Endodermal cell (in vitro differentiated cells): ENCODE measurements around the gene IBTK. TPM values are rescaled to one million over a fixed set of nuclear protein-coding genes. Genes with fewer than 3 reads are reported as not detected.
A peak's percentile ranks its signal among the peaks of the same experiment; 100 is the strongest.

Experiments used
- DNase-seq: peaks from one replicate; pipeline ENCODE4 v3.0.0-alpha.2; 2017
- H3K27ac ChIP-seq: 2 replicates; pipeline ENCODE4 v1.5.1; 2013; ENCODE audit warnings: mild to moderate bottlenecking, low read depth, low read length, moderate library complexity
- H3K27me3 ChIP-seq: 2 replicates; pipeline ENCODE4 v1.6.1; 2013; ENCODE audit warnings: mild to moderate bottlenecking, low read length, moderate library complexity; ENCODE audit not compliant: insufficient read depth, control insufficient read depth, poor library complexity, severe bottlenecking
- H3K36me3 ChIP-seq: 2 replicates; pipeline ENCODE4 v1.7.0; 2013; ENCODE audit warnings: mild to moderate bottlenecking, low read length, moderate library complexity; ENCODE audit not compliant: control insufficient read depth, insufficient read depth
- H3K4me1 ChIP-seq: one replicate; pipeline ENCODE4 v1.7.0; 2013; ENCODE audit warnings: low read length; ENCODE audit not compliant: control insufficient read depth, insufficient read depth
- H3K4me3 ChIP-seq: 2 replicates; pipeline ENCODE4 v1.5.1; 2013; ENCODE audit warnings: mild to moderate bottlenecking, low read length, moderate library complexity
- H3K9ac ChIP-seq: 2 replicates; pipeline ENCODE4 v1.6.1; 2013; ENCODE audit warnings: mild to moderate bottlenecking, low read length, moderate library complexity; ENCODE audit not compliant: poor library complexity, severe bottlenecking; ENCODE audit errors: extremely low read depth
- H3K9me3 ChIP-seq: 2 replicates; pipeline ENCODE4 v1.6.1; 2013; ENCODE audit warnings: mild to moderate bottlenecking, low read length, moderate library complexity; ENCODE audit not compliant: control insufficient read depth
- H3K27ac Mint-ChIP-seq: 2 replicates; pipeline ENCODE4 v1.8.0; 2020; ENCODE audit warnings: mixed read lengths
- H3K27me3 Mint-ChIP-seq: 2 replicates; pipeline ENCODE4 v1.8.0; 2021; ENCODE audit warnings: mild to moderate bottlenecking, mixed read lengths; ENCODE audit not compliant: insufficient read depth
- H3K36me3 Mint-ChIP-seq: 2 replicates; pipeline ENCODE4 v1.8.0; 2020; ENCODE audit warnings: low read depth, mixed read lengths
- H3K4me1 Mint-ChIP-seq: 2 replicates; pipeline ENCODE4 v1.8.0; 2020; ENCODE audit warnings: mixed read lengths
- H3K4me3 Mint-ChIP-seq: 2 replicates; pipeline ENCODE4 v1.8.0; 2020; ENCODE audit warnings: mild to moderate bottlenecking, moderate library complexity, mixed read lengths
- H3K9me3 Mint-ChIP-seq: 2 replicates; pipeline ENCODE4 v1.8.0; 2020; ENCODE audit warnings: mild to moderate bottlenecking, mixed read lengths
- CTCF ChIP-seq: fragments of 200-600 bp; sonication (generic); conservative IDR thresholded peaks from 2 replicates; pipeline ENCODE4 v1.5.0; 2021; ENCODE audit warnings: antibody characterized with exemption, mild to moderate bottlenecking
- WGBS, 2 experiments: methylation state at CpG; one replicate each; pipeline versions ENCODE4 v1.1.5 to v1.1.7; 2013; ENCODE audit warnings: missing lambda C conversion rate in 2 of 2, mixed read lengths in 1 of 2; ENCODE audit not compliant: insufficient coverage in 1 of 2, insufficient read length in 1 of 2; 5-methylcytosine and 5-hydroxymethylcytosine counted together
- total RNA-seq, 2 donors: library from RNA; stranded (reverse); fragmentation: NEBNext Ultra II Directional in 1 of 2; extraction: Animal tissue kit (Norgen Biotek cat#: 25700) in 1 of 2; gene quantifications; 2 replicates in 1 of 2; 3 replicates in 1 of 2; pipeline ENCODE4 v1.2.1, GENCODE V29; 2021

IBTK gene
- total RNA-seq, 2 donors from 2014 or later = 35.8 to 46.2 TPM

- H3K9me3 ChIP-seq = no peaks in the 10 kb centered on the region
- H3K4me3 ChIP-seq = no peak overlapping the region
- Mint-ChIP-seq H3K4me3 (no peak overlapping the region), H3K36me3 (no peaks in the 10 kb centered on the region), H3K9me3 (no peaks in the 10 kb centered on the region), H3K27me3 (peaks cover 2% of the 10 kb centered on the region), H3K4me1 (peaks cover 14% of the 10 kb centered on the region), H3K27ac (no peak overlapping the region)
- no peak overlapping the region for H3K27ac ChIP-seq
- H3K36me3 ChIP-seq = no peaks in the 10 kb centered on the region
- no peaks in the 10 kb centered on the region for H3K4me1 ChIP-seq
- peak; percentile 83 for TF ChIP-seq CTCF
- no peak for DNase-seq
- no peak overlapping the region for H3K9ac ChIP-seq
- 73 to 89% methylated on average over 3 to 6 of the region's 6 CpGs for WGBS, 2 experiments
- no peaks in the 10 kb centered on the region for H3K27me3 ChIP-seq
Observed at GRCh38 chr6:82270881-82271635, 23.5 kb upstream of the IBTK start.

- no peak overlapping the region for H3K4me3 ChIP-seq
- Mint-ChIP-seq H3K4me1 (peaks cover 14% of the 10 kb centered on the region), H3K9me3 (no peaks in the 10 kb centered on the region), H3K4me3 (no peak overlapping the region), H3K27ac (no peak overlapping the region), H3K36me3 (no peaks in the 10 kb centered on the region), H3K27me3 (peaks cover 2% of the 10 kb centered on the region)
- H3K27me3 ChIP-seq = no peaks in the 10 kb centered on the region
- H3K9me3 ChIP-seq = no peaks in the 10 kb centered on the region
- H3K36me3 ChIP-seq = no peaks in the 10 kb centered on the region
- H3K9ac ChIP-seq = no peak overlapping the region
- no peaks in the 10 kb centered on the region for H3K4me1 ChIP-seq
- no peak for DNase-seq
- H3K27ac ChIP-seq = no peak overlapping the region
- no peak for TF ChIP-seq CTCF
- WGBS, 2 experiments = 100% methylated on average over 1 of the region's 2 CpGs; no CpG with 5 or more reads in 1 of the 2 experiments
Observed at GRCh38 chr6:82268301-82268846, 20.8 kb upstream of the IBTK start.

GRCh38 chr6:82264824-82265223 lies 17.3 kb upstream of the IBTK start:
- peaks cover 3% of the 10 kb centered on the region for H3K4me1 ChIP-seq
- H3K27me3 ChIP-seq = no peaks in the 10 kb centered on the region
- DNase-seq = no peak
- no peaks in the 10 kb centered on the region for H3K36me3 ChIP-seq
- no peak overlapping the region for H3K4me3 ChIP-seq
- WGBS, 2 experiments = 92% methylated on average over 1 of the region's 2 CpGs; no CpG with 5 or more reads in 1 of the 2 experiments
- TF ChIP-seq CTCF = no peak
- Mint-ChIP-seq H3K27me3 (no peaks in the 10 kb centered on the region), H3K36me3 (no peaks in the 10 kb centered on the region), H3K4me1 (peaks cover 31% of the 10 kb centered on the region), H3K9me3 (no peaks in the 10 kb centered on the region), H3K4me3 (no peak overlapping the region), H3K27ac (no peak overlapping the region)
- no peak overlapping the region for H3K9ac ChIP-seq
- H3K27ac ChIP-seq = no peak overlapping the region
- H3K9me3 ChIP-seq = no peaks in the 10 kb centered on the region
